Stimulated activated CD4-positive, alpha-beta T cell treated with anti-CD3 and anti-CD28 coated beads, Interleukin-1b, Interleukin-23, amount 100 ng/mL, for 24 hours (primary cell): Measurements from ENCODE around the gene GADD45A.

Experiments
- DNase-seq, 4 experiments: peaks; one replicate each; pipeline ENCODE4 v3.0.0-alpha.2; 2020; ENCODE audit warnings: low read depth in 4 of 4, low spot score in 1 of 4

The GADD45A gene

GRCh38 chr1:67666636-67667035, 18.4 kb upstream of the GADD45A start:
- DNase-seq: no peak

- DNase-seq: no peak
These were observed 16.3 kb upstream of the GADD45A start for GRCh38 chr1:67668660-67669059.

DNA sequence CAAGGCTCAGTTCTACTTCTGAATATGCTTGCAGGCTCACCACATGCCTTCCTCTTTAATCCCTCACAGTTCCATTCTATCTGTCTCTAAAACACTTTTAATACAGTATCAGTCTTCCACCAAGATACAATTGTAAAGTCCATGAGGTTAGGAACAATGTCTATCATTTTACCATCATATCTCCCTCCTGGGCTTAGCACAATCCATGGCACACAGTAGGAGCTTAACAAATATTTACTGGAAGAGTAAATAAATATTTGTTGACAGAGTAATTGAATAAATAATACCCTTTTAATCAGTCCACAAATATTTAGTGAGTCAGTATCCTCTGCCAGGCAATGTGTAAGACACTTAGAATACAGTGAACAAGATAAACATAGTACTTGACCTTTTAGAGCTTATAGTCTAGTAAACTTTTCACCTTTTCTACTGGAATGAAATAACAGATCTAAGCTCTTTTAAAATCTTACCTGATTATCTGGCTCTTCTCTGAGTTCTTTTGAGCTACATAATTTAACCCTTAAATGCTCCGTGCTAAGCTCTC, 12.7 kb upstream of the GADD45A start:
- no peak for DNase-seq

GRCh38 chr1:67673468-67674201, 11.4 kb upstream of the GADD45A start:
- no peak for DNase-seq

- no peak for DNase-seq
These were observed 10.6 kb upstream of the GADD45A start for GRCh38 chr1:67674260-67675011.

DNA sequence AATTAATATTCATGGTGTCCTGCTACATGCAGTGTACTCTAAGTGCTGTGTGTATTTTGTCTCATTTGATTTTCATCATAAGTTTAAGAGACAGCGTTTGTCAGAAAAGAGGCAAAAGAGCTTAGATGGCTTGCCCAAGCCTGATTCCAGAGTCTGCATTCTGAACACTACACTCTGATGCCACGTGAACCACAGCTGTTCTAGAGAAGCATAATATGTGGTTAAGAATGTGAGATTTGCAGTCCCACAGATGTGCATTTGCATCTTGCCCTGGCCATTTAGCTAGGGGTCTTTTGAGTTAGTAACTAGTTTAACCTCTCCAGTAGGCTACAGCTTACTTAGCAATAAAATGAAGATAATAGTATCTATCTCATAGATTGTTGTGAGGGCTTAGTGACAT, 9.2 kb upstream of the GADD45A start:
- no peak for DNase-seq

DNA sequence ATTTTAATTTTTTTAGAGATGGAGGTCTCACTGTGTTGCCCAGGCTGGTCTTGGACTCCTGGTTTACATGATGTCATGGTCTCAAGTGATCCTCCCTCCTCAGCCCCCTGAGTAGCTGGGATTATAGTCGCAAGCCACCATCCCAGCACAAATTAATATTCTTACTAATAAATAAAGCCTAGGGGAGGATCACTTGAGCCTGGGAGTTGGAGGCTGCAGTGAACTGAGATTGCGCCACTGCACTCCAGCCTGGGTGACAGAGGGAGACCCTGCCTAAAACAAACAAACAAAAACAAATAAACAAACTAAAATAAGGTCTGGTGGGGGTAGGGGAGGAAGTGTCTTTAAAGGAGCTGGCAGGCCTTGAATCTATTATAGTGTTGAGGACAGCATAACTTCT, 8.7 kb upstream of the GADD45A start:
- DNase-seq: no peak

DNA sequence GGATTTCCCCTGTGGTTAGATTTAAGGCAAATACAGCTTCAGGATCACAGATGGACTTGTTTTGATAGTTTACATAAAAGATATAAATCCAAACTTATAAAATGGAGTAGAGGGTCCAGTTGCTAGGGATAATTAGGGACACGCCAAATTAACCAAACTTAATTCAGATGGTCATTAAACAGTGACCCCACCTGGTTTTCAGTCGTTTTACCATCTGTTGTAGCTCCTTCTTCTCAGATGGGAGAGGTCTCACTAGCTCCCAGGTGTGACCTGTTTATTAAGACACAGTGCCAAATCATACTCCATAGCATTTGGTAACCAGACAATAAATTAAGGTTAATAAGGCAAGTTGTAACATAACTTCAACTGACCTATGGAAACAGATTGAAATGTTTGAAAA, 8.1 kb upstream of the GADD45A start:
- DNase-seq: no peak

DNA sequence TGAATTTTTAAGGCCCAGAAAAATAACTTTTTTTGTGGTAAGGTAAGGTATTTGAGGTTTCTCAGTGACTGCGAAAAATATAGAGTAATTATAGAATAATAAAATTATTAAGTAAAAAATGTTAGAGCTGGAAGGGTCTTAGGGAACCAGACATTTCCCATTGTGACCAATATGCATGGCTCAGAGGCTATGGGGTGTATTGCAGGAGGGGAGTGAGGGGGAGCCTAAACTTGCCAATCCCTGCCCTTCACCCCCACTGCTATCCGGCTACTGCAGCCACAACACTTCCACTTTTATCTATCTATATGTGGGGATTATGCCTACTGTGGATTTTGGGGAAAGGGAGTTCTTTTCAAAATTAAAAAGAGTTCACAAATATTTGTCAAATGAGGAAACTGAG, 7.6 kb upstream of the GADD45A start:
- no peak for DNase-seq

- DNase-seq: no peak
These were observed 7.1 kb upstream of the GADD45A start for GRCh38 chr1:67677930-67678329.

DNA sequence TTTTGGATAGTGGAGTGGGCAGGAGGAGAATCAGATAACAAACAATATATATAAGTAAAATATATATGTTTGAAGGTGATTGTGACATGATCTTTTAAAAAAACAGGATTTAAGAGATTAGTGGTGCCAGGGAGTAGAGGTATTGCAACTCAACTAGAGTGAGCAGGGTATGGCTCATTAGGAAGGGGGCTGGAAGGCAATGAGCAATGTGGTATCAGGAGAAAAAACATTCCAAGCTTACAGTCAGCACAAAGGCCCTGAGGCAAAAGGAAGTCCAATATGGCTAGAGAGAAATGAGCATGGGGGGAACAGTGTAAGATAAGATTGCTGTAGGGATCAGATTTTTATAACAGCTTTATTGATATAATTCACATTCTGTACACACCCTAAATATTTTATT, 5.3 kb upstream of the GADD45A start:
- DNase-seq: no peak

- no peak for DNase-seq
These were observed 4.5 kb upstream of the GADD45A start for GRCh38 chr1:67680486-67680885.

- no peak for DNase-seq
These were observed 2.3 kb upstream of the GADD45A start for GRCh38 chr1:67682659-67683197.

DNA sequence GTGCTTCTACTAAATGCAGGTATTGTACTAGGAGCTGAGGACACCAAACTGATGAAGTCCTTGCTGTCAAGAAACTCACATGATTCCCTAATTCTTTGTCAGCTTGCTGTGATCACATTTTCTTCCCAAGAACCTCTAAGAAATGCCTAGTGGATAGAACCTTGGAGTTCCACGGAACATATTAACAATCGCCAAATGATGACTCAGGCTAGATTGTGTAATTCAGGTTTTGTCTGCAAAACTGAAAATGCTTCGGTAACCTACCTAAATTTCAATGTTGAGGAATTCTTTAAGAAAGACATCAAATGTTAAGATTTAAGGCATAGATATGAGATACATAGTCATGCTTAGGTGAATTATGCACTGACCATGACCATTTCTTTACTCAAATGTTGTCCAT, 1.7 kb upstream of the GADD45A start:
- DNase-seq: no peak

GRCh38 chr1:67683766-67684525, 1.1 kb upstream of the GADD45A start:
- DNase-seq: peak in 3 of 4 experiments; percentile 9 to 45 (median 24)

GRCh38 chr1:67684526-67685066, 405 bp upstream of the GADD45A start:
- no peak for DNase-seq

- DNase-seq: peak; percentile 24 to 50 (median 40)
These were observed 711 bp downstream of the GADD45A start for GRCh38 chr1:67685558-67686266.

GRCh38 chr1:67686267-67687197, 1.5 kb downstream of the GADD45A start:
- DNase-seq: peak in 3 of 4 experiments; percentile 24 to 46 (median 24)

- DNase-seq: no peak
These were observed 2.2 kb downstream of the GADD45A start for GRCh38 chr1:67687198-67687545.
